Fibroblast of the aortic adventitia (primary cell): ENCODE data around the gene RIMBP2. TPM values are rescaled to one million over a fixed set of nuclear protein-coding genes. Genes with fewer than 3 reads are reported as not detected.

Source experiments
- DNase-seq: peaks from one replicate; pipeline ENCODE4 v3.0.0-alpha.2; 2010; ENCODE audit warnings: low read depth
- H3K4me3 ChIP-seq: 2 replicates; pipeline ENCODE4 v1.5.1; 2011; ENCODE audit warnings: low read depth, mild to moderate bottlenecking, control low read depth, low read length, moderate library complexity
- CTCF ChIP-seq: IDR thresholded peaks from 2 replicates; pipeline ENCODE4 v1.5.1; 2011; ENCODE audit warnings: mild to moderate bottlenecking, low read length, control low read depth, inconsistent platforms; ENCODE audit not compliant: insufficient read depth
- total RNA-seq: library from RNA; depleted of rRNA; stranded (reverse); fragments of >200 nt; gene quantifications from 2 replicates; pipeline ENCODE4 v1.2.3, GENCODE V29; 2012; ENCODE audit warnings: low replicate concordance

The RIMBP2 gene
- total RNA-seq, 1 donor = not detected

GRCh38 chr12:130382818-130383217, 333.3 kb downstream of the RIMBP2 start:
- no peak overlapping the region for H3K4me3 ChIP-seq
- no peak for TF ChIP-seq CTCF
- no peak for DNase-seq

GRCh38 chr12:130375296-130376287, 340.5 kb downstream of the RIMBP2 start:
- no peak for TF ChIP-seq CTCF
- no peak overlapping the region for H3K4me3 ChIP-seq
- DNase-seq = no peak

GRCh38 chr12:130374083-130374482, 342.0 kb downstream of the RIMBP2 start:
- H3K4me3 ChIP-seq = no peak overlapping the region
- DNase-seq = no peak
- TF ChIP-seq CTCF = no peak

GRCh38 chr12:130372936-130373335, 343.2 kb downstream of the RIMBP2 start:
- TF ChIP-seq CTCF = no peak
- no peak overlapping the region for H3K4me3 ChIP-seq
- DNase-seq = no peak

GRCh38 chr12:130371296-130371695, 344.8 kb downstream of the RIMBP2 start:
- no peak overlapping the region for H3K4me3 ChIP-seq
- TF ChIP-seq CTCF = no peak

GRCh38 chr12:130369816-130370215, 346.3 kb downstream of the RIMBP2 start:
- H3K4me3 ChIP-seq = no peak overlapping the region
- DNase-seq = no peak
- TF ChIP-seq CTCF = no peak

More at GRCh38 chr12:130371296-130371695, 344.8 kb downstream of the RIMBP2 start:
- no peak for DNase-seq
